Measurements from ENCODE around the gene ATP8B3. TPM values are rescaled to one million over a fixed set of nuclear protein-coding genes. Genes with fewer than 3 reads are reported as not detected.

ATP8B3 gene
- total RNA-seq, 6 experiments from 2014 or later, result 4.9 to 8.8 (median 7.6) TPM

- Mint-ChIP-seq H3K4me1 (ENCODE audit: low read depth) (no peaks in the 10 kb centered on the region), H3K9me3 (no peaks in the 10 kb centered on the region), H3K27ac (no peak overlapping the region), H3K36me3 (ENCODE audit: low read depth) (peaks cover 4% of the 10 kb centered on the region; the same call in 1 of the 2 replicates), H3K27me3 (ENCODE audit: insufficient read depth) (no peaks in the 10 kb centered on the region), H3K4me3 (no peak overlapping the region)
- DNase-seq, result no peak
- TF ChIP-seq CTCF (IDR thresholded peaks at IDR 0.05), result no peak
Measured at GRCh38 chr19:1833540-1833939, 21.5 kb upstream of the ATP8B3 start.

- DNase-seq, result no peak
- Mint-ChIP-seq H3K27ac (no peak overlapping the region), H3K27me3 (ENCODE audit: insufficient read depth) (no peaks in the 10 kb centered on the region), H3K36me3 (ENCODE audit: low read depth) (peaks cover 4% of the 10 kb centered on the region; the same call in 1 of the 2 replicates), H3K9me3 (no peaks in the 10 kb centered on the region), H3K4me3 (no peak overlapping the region), H3K4me1 (ENCODE audit: low read depth) (no peaks in the 10 kb centered on the region)
- TF ChIP-seq CTCF (IDR thresholded peaks at IDR 0.05), result no peak
Measured at GRCh38 chr19:1832046-1832663, 20.1 kb upstream of the ATP8B3 start.

- Mint-ChIP-seq H3K4me3 (no peak overlapping the region), H3K36me3 (ENCODE audit: low read depth) (peaks cover 4% of the 10 kb centered on the region; the same call in 1 of the 2 replicates), H3K27ac (no peak overlapping the region), H3K4me1 (ENCODE audit: low read depth) (peaks cover 1% of the 10 kb centered on the region; the same call in 1 of the 2 replicates), H3K27me3 (ENCODE audit: insufficient read depth) (no peaks in the 10 kb centered on the region), H3K9me3 (no peaks in the 10 kb centered on the region)
- no peak for DNase-seq
- TF ChIP-seq CTCF (IDR thresholded peaks at IDR 0.05), result no peak
Measured at GRCh38 chr19:1830978-1831377, 18.9 kb upstream of the ATP8B3 start.

GRCh38 chr19:1830568-1830967 lies 18.5 kb upstream of the ATP8B3 start:
- no peaks in the 10 kb centered on the region for H3K27me3 Mint-ChIP-seq (ENCODE audit: insufficient read depth)
- TF ChIP-seq CTCF (IDR thresholded peaks at IDR 0.05), result no peak
- no peak overlapping the region for H3K4me3 Mint-ChIP-seq
- H3K4me1 Mint-ChIP-seq (ENCODE audit: low read depth), result peaks cover 4% of the 10 kb centered on the region; the same call in 1 of the 2 replicates
- H3K36me3 Mint-ChIP-seq (ENCODE audit: low read depth), result peaks cover 7% of the 10 kb centered on the region; the same call in 1 of the 2 replicates
- no peaks in the 10 kb centered on the region for H3K9me3 Mint-ChIP-seq
- no peak for DNase-seq
- no peak overlapping the region for H3K27ac Mint-ChIP-seq

GRCh38 chr19:1829958-1830357 lies 17.9 kb upstream of the ATP8B3 start:
- no peak for DNase-seq
- Mint-ChIP-seq H3K9me3 (no peaks in the 10 kb centered on the region), H3K27ac (no peak overlapping the region), H3K4me1 (ENCODE audit: low read depth) (peaks cover 4% of the 10 kb centered on the region; the same call in 1 of the 2 replicates), H3K27me3 (ENCODE audit: insufficient read depth) (no peaks in the 10 kb centered on the region), H3K36me3 (ENCODE audit: low read depth) (peaks cover 7% of the 10 kb centered on the region; the same call in 1 of the 2 replicates), H3K4me3 (no peak overlapping the region)
- TF ChIP-seq CTCF (IDR thresholded peaks at IDR 0.05), result no peak

Measured in HFFc6 (cell line).